HG03097 (cell line): Measurements from ENCODE around the gene ERCC4.

Source experiments
- ATAC-seq: cut with Tn5 transposase; IDR thresholded peaks from one replicate; pipeline ENCODE4 v1.9.1; 2021; ENCODE audit not compliant: unreplicated experiment, low FRiP score

The ERCC4 gene

DNA sequence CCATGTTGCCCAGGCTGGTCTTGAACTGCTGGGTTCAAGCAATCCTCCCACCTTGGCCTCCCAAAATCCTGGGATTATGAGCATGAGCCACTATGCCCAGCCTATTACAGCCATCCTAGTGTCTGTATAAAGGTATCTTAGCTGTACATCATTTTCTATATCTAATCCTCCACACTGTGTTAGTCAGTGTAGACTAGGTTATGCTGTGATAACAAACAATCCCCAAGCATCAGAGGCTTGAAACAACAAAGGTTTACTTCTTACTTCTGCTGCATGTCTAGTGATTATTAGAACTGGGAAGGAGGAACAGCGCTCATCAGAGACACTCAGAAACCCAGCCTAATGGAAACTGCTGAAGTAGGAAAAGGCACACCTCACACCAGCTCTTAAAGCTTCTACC lies 68.1 kb downstream of the ERCC4 start:
- ATAC-seq, result no peak

DNA sequence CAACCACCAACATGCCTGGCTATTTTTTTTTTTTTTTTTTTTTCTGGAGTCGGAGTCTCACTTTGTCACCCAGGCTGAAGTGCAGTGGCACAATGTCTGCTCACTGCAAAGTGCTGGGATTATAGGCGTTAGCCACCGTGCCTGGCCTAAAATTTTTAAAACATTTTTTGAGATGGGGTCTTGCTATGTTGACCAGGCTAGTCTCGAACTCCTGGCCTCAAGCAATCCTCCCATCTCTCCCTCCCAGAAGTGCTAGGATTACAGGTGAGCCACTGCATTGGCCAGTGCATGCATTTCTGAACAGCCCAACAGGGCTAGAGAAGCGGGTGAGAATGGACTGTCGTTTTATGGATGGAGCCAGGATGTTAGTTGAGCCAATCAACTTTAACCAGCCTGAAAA lies 72.4 kb downstream of the ERCC4 start:
- ATAC-seq, result no peak

DNA sequence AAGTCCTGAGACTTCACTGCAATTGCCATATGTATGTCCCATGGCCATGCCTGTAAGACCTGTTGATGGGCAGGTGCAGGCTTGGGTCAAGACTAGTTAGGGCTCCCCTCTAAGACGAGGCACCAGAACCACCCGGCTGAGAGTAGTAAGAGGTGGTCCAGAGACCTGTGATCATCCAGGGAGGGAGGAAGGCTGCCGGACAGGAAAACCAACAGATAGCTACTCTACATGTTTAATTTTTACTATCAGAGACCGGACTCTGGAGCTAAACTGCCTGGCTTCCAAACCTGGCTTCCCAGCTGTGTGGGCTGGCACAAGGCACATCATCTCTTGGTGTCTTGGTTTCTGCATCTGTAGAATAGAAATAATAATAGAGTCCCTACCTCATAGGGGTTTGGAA lies 73.0 kb downstream of the ERCC4 start:
- ATAC-seq, result no peak

DNA sequence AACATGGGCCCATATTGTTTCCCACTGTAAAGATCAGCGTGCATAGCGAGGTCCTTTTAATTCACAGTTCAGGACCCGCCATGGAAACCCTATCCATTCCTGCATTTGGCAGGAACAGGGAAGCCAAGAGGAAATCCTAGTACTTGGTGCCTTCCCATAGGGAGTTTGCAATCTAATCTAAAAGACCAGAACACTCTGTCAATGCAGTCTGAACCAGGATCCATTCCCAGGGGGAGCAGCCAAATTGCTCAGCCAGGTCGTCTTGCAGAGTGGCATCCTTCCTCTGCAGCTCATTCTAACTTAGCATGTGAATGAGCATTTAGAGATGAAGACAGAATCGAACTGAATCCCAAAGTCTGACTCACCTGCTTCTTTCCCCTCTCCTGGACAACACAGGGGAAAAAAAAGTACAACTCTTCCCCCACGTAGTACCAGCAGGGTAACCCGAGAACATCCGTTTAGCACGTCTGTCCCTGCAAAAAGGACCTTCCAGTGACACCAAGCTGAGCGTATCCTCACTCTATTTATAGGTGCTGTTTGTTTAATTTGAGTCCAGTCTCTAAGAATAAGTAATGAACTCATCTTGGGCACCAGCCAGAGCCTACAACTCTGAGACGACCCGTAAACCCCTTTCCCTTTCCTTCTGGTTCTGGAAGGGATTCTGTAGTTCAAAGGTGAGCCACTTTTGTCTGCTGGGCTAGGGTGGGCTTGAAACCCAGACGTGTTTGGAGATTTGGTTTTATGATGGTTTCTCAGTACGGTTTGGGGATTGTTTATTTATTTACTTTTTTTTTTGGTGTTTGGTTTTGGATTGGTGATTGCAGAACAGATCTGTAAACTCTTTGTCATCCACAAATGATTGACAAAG lies 74.5 kb downstream of the ERCC4 start:
- ATAC-seq, result no peak

DNA sequence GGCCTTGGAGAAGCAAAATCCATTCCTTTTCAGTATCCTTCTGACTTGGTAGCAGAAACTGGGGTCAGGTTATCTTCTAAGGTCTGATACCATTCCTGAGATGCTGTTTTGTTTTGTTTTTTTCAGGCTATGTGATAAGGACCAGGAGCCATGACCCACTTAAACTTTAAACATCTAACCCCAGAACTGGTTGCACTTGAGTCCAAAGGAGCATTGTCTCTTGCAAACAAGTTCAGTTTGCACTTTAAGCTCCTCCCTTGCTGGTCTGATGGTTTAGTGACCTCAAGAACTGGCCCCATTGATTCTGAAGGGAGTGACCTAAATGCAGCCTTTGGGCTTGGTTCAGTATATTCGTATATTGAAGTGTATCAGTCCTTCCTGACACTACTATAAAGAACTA lies 75.2 kb downstream of the ERCC4 start:
- no peak for ATAC-seq

DNA sequence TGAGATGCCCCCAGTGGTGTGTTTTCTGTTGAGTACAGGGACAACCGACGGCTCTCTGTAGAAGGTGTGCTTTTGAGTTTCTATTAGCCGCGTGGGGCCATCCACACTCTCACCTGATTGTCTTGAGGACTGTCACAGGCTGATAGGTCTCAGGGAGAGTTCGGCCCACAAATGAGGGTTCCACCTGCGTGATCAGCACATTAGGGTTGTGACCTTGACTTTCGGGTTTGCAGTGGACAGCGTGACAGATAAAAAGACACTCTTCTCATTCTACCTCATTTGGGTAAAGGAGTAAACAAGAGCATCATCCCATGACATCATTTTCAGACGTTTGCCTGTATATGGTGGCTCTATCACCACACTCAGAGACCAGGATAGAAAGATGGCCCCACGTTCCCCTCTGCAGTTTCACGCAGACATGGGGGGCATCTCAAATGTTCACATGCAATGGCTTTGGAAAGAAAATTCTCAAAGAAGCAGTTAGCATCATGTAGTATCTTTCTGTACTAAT lies 76.9 kb downstream of the ERCC4 start:
- ATAC-seq, result no peak

DNA sequence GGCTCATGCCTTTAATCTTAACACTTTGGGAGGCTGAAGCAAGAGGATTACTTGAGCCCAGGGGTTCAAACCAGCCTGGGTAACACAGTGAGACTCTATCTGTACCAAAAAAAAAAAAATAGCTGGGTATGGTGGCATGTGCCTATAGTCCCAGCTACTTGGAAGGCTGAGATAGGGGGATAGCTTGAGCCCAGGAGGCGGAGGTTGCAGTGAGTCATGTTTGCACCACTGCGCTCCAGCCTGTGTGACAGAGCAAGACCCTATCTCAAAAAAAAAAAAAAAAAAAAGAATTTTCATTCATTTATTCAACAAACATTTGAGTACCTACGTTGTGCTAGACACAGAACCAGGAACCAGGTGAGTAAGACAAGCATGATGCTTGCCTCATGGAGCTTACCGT lies 77.6 kb downstream of the ERCC4 start:
- no peak for ATAC-seq

DNA sequence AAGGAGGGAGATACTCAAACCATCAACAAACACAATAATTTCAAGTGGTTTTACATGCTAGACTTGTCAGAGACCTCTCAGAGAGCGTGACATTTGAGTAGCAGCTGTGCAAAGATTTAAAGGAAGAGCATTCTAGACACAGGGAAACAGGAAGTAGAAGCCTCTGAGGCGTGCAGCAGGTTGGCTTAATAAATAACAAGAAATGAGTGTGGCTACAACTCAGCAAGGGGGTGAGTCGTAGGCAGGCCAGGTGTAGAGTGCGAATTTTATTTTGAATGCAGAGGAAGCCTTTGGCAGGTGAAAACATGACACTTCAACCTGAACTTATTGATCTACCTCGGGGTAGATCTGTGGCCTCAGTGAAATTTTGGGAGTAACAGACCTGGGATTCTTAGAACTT lies 78.0 kb downstream of the ERCC4 start:
- peak; percentile 94 for ATAC-seq

DNA sequence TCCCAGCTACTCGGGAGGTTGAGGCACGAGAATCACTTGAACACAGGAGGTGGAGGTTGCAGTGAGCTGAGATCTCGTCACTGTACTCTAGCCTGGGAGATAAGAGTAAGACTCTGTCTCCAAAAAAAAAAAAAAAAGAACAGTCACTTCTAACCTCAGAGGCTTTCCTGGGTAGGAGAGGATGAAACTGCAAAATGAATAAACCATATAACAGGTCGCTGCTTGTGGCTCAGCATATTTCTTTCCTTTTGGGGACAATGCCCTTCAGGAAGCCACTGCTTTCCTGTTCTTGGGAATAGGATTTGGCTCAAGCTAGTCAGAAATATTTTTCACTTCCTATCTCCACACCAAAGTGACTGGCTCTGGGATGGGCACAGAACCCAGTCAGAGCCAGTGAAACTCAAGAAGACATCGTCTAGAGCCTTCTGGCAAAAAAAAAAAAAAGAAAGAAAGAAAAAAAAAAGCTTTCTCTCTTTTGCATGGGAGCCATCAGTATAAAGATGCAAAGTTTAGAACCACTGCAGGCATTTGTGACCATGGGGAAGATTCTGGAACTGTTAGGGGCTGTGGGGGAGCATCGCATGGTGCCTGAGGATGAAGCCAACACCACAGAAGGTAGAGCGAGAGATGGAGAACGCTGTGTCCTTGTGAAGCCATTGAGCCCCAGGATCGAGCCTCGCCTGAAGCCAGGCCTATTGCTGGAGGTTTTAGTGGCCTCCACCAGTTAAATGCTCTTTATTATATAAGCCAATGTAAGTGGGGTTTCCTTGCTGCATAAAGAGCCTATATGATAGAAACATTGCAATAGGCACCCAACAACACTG lies 79.3 kb downstream of the ERCC4 start:
- ATAC-seq, result no peak

DNA sequence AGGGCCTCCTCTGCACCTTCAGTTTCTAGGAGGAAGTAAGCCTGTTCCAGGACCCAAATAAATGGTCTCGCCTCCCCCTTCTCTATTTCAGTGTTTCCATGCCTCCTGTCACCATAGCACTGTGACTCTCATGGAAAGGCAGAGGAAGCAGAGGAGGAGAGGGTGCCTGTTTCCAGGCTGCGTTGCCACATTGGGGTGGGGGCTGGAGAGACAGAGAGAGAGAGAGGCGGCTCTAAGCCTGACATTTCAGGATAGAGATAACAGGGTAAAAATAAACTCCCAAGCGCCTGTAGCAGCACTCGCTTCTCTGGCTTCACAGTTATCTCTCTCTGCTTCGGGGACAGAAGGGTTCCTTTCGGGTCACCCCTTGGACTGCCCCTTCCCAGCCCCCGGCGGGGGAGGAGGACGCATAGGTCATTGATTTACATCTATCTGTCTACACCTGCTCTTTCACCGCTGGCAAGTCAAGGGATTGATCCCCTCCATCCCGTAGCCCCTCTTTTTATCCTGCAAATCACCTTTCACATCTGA lies 80.0 kb downstream of the ERCC4 start:
- no peak for ATAC-seq

DNA sequence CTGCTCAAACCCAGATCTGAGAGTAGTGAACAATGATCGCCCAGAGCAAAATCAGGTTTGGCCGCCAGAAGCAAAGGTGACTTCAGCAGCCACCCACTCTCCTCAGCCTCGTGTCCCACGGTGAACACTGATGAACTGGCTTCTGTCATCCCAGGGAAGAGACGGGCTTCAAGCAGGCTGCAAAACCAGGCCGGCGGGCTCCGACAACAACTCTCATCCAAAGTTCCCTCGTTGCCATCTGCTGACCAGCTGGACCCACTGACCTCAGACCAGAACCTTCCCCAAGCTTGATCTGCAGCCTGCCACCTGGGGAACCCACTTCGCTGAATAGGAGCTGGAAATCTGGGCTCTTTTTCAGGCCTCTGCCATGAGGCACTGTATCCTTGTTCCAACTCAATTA lies 81.6 kb downstream of the ERCC4 start:
- ATAC-seq, result no peak
